ENCODE measurements around the gene FRAS1.
"Not testable (repeated sequence)": the region's sequence is repeated elsewhere in the genome, so short reads cannot be mapped to it uniquely, and the experiment has no call there.

The FRAS1 gene

GRCh38 chr4:78320349-78320935 lies 263.3 kb downstream of the FRAS1 start:
- no peak overlapping the region for H3K4me3 ChIP-seq (replicated peaks; ENCODE audit: low read depth, low read length)
- DNase-seq (ENCODE audit: extremely low read depth, low read depth): no peak
- TF ChIP-seq, protein P1, sequence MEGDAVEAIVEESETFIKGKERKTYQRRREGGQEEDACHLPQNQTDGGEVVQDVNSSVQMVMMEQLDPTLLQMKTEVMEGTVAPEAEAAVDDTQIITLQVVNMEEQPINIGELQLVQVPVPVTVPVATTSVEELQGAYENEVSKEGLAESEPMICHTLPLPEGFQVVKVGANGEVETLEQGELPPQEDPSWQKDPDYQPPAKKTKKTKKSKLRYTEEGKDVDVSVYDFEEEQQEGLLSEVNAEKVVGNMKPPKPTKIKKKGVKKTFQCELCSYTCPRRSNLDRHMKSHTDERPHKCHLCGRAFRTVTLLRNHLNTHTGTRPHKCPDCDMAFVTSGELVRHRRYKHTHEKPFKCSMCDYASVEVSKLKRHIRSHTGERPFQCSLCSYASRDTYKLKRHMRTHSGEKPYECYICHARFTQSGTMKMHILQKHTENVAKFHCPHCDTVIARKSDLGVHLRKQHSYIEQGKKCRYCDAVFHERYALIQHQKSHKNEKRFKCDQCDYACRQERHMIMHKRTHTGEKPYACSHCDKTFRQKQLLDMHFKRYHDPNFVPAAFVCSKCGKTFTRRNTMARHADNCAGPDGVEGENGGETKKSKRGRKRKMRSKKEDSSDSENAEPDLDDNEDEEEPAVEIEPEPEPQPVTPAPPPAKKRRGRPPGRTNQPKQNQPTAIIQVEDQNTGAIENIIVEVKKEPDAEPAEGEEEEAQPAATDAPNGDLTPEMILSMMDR (IDR thresholded peaks at IDR 0.05; ENCODE audit: low read depth, low read length, missing control alignments): no peak

GRCh38 chr4:78322032-78322431 lies 264.9 kb downstream of the FRAS1 start:
- no peak for DNase-seq (ENCODE audit: extremely low read depth, low read depth)
- TF ChIP-seq, protein P1 (IDR thresholded peaks at IDR 0.05; ENCODE audit: low read depth, low read length, missing control alignments): no peak
- H3K4me3 ChIP-seq (replicated peaks; ENCODE audit: low read depth, low read length): no peak overlapping the region

GRCh38 chr4:78323439-78323838 lies 266.3 kb downstream of the FRAS1 start:
- no peak for DNase-seq (ENCODE audit: extremely low read depth, low read depth)
- TF ChIP-seq, protein P1 (IDR thresholded peaks at IDR 0.05; ENCODE audit: low read depth, low read length, missing control alignments): no peak
- H3K4me3 ChIP-seq (replicated peaks; ENCODE audit: low read depth, low read length): no peak overlapping the region

DNA sequence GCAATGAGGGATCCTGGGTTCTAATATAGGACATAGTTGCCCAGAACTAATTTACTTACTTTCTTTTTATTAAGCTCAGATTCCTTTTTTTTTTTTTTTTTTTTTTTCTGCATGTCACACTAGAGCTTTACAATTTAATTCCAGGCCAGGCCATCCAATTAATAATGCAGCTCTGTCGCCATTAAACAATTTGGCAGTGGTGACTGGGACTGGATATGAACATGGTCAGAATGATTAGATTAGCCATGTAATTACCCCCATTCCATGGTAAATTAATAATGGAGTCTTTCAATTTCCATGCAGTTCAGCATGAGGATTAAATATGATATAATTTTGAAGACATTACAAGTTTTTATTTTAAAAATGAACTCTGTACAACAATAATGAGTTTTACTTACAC lies 267.5 kb downstream of the FRAS1 start:
- H3K4me3 ChIP-seq (replicated peaks; ENCODE audit: low read depth, low read length): no peak overlapping the region
- DNase-seq (ENCODE audit: extremely low read depth, low read depth): no peak
- TF ChIP-seq, protein P1 (IDR thresholded peaks at IDR 0.05; ENCODE audit: low read depth, low read length, missing control alignments): no peak

- DNase-seq (ENCODE audit: extremely low read depth, low read depth): no peak
- TF ChIP-seq, protein P1 (IDR thresholded peaks at IDR 0.05; ENCODE audit: low read depth, low read length, missing control alignments): no peak
- H3K4me3 ChIP-seq (replicated peaks; ENCODE audit: low read depth, low read length): no peak overlapping the region
Measured at GRCh38 chr4:78325271-78326157, 268.4 kb downstream of the FRAS1 start.

GRCh38 chr4:78328591-78328990 lies 271.5 kb downstream of the FRAS1 start:
- not testable (repeated sequence) for DNase-seq (ENCODE audit: extremely low read depth, low read depth); H3K4me3 ChIP-seq (replicated peaks; ENCODE audit: low read depth, low read length)

DNA sequence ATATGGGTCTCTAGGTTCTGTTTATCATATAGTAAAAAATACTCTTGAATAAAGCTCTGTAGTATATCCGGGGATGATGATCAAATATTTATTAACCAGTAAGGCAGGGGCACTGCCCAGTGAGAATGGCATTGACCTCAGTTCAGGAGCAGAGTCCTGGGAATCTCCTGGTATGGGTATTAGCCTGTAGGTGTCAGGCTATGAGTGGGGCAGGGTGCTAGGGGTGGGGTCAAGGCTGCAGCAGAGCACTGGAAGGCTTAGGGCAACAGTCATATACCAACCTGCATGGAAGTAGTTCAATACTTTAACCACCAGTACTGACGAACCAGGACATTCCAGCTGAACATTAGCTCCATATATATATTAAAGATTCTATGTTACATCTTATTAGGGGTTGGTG lies 274.1 kb downstream of the FRAS1 start:
- no peak overlapping the region for H3K4me3 ChIP-seq (replicated peaks; ENCODE audit: low read depth, low read length)
- TF ChIP-seq, protein P1 (IDR thresholded peaks at IDR 0.05; ENCODE audit: low read depth, low read length, missing control alignments): no peak
- DNase-seq (ENCODE audit: extremely low read depth, low read depth): no peak

Measured in HFF-Myc (cell line).